ACC112 (cell line): Measurements from ENCODE around the gene CPXM1.
"Not testable (repeated sequence)": the region's sequence is repeated elsewhere in the genome, so short reads cannot be mapped to it uniquely, and the experiment has no call there.

Source experiments
- H2AFZ ChIP-seq: fragments of 200-600 bp; sonication (generic); one replicate; pipeline ENCODE4 v1.6.0; 2017; ENCODE audit warnings: antibody characterized with exemption, low read length; ENCODE audit not compliant: unreplicated experiment
- H3K27ac ChIP-seq: fragments of 200-600 bp; sonication (generic); 2 replicates; pipeline ENCODE4 v1.5.1; 2014; ENCODE audit warnings: low read depth, mild to moderate bottlenecking, antibody characterized with exemption, low read length, moderate library complexity
- H3K27me3 ChIP-seq: fragments of 200-600 bp; sonication (generic); 2 replicates; pipeline ENCODE4 v1.6.1; 2014; ENCODE audit warnings: mild to moderate bottlenecking, antibody characterized with exemption, low read length, moderate library complexity, mixed read lengths; ENCODE audit not compliant: insufficient read depth
- H3K36me3 ChIP-seq: fragments of 200-600 bp; sonication (generic); 2 replicates; pipeline ENCODE4 v1.6.1; 2016; ENCODE audit warnings: mild to moderate bottlenecking, antibody characterized with exemption, low read length, moderate library complexity, mixed read lengths; ENCODE audit not compliant: insufficient read depth
- H3K4me1 ChIP-seq: fragments of 200-600 bp; sonication (generic); one replicate; pipeline ENCODE4 v1.6.1; 2016; ENCODE audit warnings: low read length, mixed read lengths; ENCODE audit not compliant: insufficient read depth, unreplicated experiment, control insufficient read depth
- H3K4me3 ChIP-seq: fragments of 200-600 bp; sonication (generic); 2 replicates; pipeline ENCODE4 v1.5.1; 2014; ENCODE audit warnings: mild to moderate bottlenecking, low read depth, low read length
- H3K79me2 ChIP-seq: fragments of 200-600 bp; sonication (generic); one replicate; pipeline ENCODE4 v1.6.0; 2016; ENCODE audit warnings: low read length; ENCODE audit not compliant: control insufficient read depth, unreplicated experiment, insufficient read depth

CPXM1 gene

DNA sequence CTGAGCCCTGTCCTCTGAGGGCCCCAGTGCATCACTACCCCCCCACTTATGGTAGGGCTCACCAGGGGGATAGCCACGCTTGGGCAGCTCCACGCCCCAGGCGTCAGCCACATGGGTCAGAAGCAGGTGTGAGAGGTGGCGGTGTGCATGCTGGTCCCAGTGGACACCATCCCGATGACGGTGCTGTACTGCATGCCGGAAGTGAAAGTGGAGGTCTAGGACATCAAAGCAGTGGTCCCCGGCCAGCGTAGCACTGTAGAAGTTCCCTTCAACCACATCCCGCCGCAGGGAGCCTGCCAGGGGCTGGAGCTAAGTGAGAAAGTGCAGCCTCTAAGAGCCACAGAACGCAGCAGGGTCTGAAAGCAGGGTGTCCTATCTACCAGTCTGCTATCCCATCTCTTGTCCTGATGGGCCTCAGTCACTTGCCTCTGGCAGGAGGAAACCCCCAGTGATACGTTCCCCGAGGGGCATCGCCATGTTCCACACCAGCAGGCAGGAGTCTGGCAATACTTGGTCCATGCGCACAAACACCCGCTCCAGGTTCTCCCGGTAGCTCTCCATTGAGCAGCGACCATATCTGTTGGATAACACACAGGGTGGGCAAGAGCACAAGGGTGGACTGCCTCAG, 37.9 kb upstream of the CPXM1 start:
- no peak overlapping the region for H3K27ac ChIP-seq
- peaks cover 27% of the 10 kb centered on the region; the same call in 1 of the 2 replicates for H3K36me3 ChIP-seq
- H3K4me1 ChIP-seq, result peaks cover 8% of the 10 kb centered on the region
- H2AFZ ChIP-seq, result no peak overlapping the region
- no peak overlapping the region for H3K4me3 ChIP-seq
- peaks cover 29% of the 10 kb centered on the region for H3K79me2 ChIP-seq
- no peaks in the 10 kb centered on the region for H3K27me3 ChIP-seq

DNA sequence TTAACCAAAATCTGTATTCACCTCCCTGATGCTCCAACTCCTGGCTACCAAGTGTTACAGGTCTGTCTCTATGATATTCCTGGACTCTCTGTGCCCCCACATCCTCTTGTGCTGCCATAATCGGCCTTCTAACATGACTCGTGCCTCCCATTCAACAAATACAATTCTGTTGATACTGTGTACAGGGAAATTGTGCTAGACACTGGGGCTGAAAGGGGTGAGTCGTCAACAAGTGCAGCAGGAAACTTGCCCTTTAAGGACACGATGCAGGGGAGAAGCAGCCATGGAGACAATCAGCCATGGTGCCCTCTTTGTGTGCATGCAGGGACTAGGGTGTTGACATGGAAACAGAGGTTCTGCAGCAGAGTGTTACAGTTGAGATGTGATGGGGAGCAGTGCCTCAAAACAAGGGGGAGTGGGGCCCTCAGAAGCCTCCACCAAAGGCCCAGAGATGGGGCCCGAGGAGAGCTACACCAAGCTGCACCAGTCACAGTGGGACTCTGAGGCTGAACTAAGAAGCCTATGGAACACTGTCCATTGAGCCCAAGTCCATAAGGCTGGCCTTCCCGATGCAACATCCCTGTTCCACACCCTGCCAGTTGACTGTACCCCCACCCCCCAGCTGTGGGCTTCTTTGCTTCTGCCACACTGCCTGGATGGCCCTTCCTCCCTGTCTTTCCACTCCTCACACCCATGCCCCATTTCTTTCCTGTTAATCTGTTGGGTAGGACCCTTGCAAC, 37.0 kb upstream of the CPXM1 start:
- peaks cover 14% of the 10 kb centered on the region for H3K4me1 ChIP-seq
- no peak overlapping the region for H2AFZ ChIP-seq
- peaks cover 25% of the 10 kb centered on the region for H3K79me2 ChIP-seq
- H3K4me3 ChIP-seq, result no peak overlapping the region
- peaks cover 27% of the 10 kb centered on the region; the same call in 1 of the 2 replicates for H3K36me3 ChIP-seq
- no peaks in the 10 kb centered on the region for H3K27me3 ChIP-seq
- no peak overlapping the region for H3K27ac ChIP-seq

DNA sequence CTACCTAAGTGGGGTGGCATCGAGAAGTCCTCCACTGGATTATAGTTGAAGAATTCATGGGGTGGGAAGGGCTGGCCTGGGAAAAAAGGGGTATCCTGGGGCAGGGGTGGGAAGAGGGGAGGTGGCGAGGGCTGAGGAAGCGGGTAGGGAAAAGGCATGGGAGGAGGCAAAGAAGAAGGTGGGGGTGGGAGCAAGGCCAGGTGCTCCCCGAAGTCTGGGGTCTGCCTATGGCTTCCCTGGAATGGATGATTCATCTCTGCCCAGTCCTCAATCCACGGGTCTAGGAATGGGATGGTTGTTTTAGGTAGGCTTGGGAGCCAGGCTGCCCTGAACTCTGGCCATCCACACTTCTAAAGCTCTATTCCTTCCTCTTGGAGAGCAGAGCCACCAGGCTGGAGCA, 35.6 kb upstream of the CPXM1 start:
- no peak overlapping the region for H3K4me3 ChIP-seq
- H3K4me1 ChIP-seq, result peaks cover 21% of the 10 kb centered on the region
- no peak overlapping the region for H3K27ac ChIP-seq
- no peaks in the 10 kb centered on the region for H3K27me3 ChIP-seq
- H3K79me2 ChIP-seq, result peaks cover 13% of the 10 kb centered on the region
- peaks cover 27% of the 10 kb centered on the region; the same call in 1 of the 2 replicates for H3K36me3 ChIP-seq
- no peak overlapping the region for H2AFZ ChIP-seq

DNA sequence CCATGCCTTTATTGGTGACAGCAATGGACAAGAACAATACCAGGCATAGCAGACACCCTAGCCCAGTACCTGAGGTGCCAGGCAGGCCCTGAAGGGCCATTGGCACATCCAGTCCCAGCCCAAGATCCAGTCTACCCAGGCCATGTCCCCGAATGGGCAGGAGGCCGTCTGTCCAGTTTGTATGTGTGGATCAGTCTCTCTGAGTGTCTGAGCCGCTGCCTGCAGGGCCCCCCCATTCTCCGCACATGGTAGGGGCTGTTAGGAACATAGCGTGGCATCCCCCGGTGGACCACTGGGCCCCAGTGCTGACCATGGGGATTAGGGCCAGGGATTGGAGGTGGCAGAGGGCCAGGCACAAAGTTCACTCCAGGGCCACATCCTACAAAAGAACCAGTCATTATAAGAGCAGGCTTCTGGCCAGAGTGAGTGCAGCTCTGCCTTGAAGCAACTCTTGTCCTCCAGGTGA, 34.9 kb upstream of the CPXM1 start:
- no peak overlapping the region for H2AFZ ChIP-seq
- no peak overlapping the region for H3K27ac ChIP-seq
- H3K27me3 ChIP-seq, result no peaks in the 10 kb centered on the region
- H3K4me3 ChIP-seq, result no peak overlapping the region
- peaks cover 21% of the 10 kb centered on the region for H3K4me1 ChIP-seq
- peaks cover 27% of the 10 kb centered on the region; the same call in 1 of the 2 replicates for H3K36me3 ChIP-seq
- peaks cover 13% of the 10 kb centered on the region for H3K79me2 ChIP-seq

DNA sequence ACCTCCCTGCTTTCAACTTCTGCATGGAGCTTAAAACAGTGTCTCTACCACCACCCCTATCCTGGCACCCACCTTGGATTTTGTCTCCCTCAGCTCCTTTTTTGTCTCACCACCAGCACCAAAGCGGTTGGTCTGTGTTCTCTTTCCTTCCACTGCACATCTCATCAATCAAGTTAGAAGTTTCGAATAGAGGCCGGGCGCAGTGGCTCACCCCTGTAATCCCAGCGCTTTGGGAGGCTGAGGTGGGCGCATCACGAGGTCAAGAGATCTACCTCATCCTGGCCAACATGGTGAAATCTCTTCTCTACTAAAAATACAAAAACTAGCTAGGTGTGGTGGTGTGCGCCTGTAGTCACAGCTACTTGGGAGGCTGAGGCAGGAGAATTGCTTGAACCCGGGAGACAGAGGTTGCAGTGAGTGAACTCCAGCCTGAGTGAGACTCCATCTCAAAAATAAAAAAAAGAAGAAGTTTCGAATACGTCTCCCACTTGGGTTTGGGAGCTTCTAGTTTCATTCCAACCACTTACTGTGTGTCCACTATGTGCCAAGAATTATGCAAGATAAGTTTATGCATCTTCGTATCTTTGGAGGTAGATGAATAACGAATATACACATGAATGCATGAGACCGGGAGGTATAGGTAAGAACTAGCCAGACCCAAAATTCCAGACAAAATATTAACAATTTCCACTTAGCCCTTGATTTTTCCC, 34.1 kb upstream of the CPXM1 start:
- Histone ChIP-seq H3K36me3 (peaks cover 26% of the 10 kb centered on the region; the same call in 1 of the 2 replicates), H3K27ac (no peak overlapping the region), H3K4me1 (peaks cover 17% of the 10 kb centered on the region), H3K4me3 (no peak overlapping the region), H2AFZ (no peak overlapping the region), H3K27me3 (no peaks in the 10 kb centered on the region), H3K79me2 (peaks cover 6% of the 10 kb centered on the region)

DNA sequence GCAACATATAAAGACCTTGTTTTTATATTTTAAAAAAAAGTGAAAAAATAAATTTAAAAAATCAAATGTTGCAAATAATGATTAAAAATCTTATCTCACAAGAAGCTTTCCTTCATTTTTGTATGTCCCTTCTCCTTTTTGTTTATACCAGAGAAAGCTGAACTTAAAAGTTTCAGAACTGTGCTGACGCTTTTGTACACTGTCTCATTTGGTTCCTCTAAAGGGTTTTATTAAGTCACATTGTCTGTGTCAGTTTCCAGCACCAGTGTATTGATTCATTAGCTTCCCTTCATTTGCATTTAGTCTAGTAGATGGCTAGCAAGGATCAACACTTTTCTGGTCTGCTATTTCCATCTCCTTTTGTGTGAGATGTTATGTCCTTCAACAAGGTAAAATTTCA, 33.3 kb upstream of the CPXM1 start:
- peaks cover 6% of the 10 kb centered on the region; the same call in 1 of the 2 replicates for H3K27me3 ChIP-seq
- H3K27ac ChIP-seq, result no peak overlapping the region
- peaks cover 12% of the 10 kb centered on the region for H3K4me1 ChIP-seq
- no peak overlapping the region for H3K4me3 ChIP-seq
- no peaks in the 10 kb centered on the region for H3K79me2 ChIP-seq
- no peak overlapping the region for H2AFZ ChIP-seq
- peaks cover 21% of the 10 kb centered on the region; the same call in 1 of the 2 replicates for H3K36me3 ChIP-seq

DNA sequence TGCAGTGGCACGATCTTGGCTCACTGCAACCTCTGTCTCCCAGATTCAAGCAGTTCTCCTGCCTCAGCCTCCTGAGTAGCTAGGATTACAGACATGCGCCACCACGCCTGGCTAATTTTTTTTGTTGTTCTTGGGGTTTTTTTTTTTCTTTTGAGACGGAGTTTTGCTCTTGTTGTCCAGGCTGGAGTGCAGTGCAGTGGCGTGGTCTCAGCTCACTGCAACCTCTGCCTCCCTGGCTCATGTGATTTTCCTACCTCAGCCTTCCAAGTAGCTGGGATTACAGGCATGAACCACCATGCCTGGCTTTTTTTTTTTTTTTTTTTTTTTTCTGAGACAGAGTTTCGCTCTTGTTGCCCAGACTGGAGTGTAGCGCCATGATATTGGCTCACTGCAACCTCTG, 30.8 kb upstream of the CPXM1 start:
- Histone ChIP-seq H3K4me1 (peaks cover 12% of the 10 kb centered on the region), H3K27me3 (peaks cover 15% of the 10 kb centered on the region; the same call in 1 of the 2 replicates)
- H3K4me3 ChIP-seq, H3K79me2 ChIP-seq, H3K36me3 ChIP-seq, H3K27ac ChIP-seq, H2AFZ ChIP-seq: not testable (repeated sequence)

DNA sequence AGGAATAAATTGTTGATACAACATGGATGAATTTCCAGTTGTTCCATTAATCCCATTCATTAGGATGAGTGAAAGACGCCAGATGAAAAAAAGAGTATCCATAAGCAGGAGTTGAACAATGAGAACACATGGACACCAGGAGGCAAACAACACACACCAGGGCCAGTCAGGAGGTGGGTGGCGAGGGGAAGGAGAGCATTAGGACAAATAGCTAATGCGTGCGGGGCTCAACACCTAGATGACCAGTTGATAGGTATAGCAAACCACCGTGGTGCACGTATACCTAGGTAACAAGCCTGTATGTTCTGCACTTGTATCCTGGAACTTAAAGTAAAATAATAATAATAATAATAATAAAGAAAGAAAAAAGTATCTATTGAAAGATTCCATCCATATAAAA, 28.9 kb upstream of the CPXM1 start:
- no peaks in the 10 kb centered on the region for H3K79me2 ChIP-seq
- H3K27me3 ChIP-seq, result peaks cover 15% of the 10 kb centered on the region; the same call in 1 of the 2 replicates

DNA sequence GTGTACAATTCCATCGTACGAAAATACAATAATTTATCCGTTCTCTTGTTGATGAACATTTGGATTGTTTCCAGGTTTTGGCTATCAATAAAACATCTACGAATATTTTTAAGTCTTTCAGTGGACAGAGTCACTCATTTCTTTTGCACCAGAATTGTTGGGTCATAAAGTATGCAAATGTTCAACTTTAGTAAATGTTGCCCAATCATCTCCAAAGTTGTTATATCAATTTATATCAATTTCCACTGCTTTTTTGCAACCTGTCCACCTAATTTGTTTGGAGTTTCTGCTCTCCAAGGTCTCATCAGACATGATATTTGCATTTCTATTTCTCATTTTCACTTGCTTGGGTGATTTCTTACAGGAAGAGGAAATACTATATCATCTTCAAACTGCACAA, 26.2 kb upstream of the CPXM1 start:
- Histone ChIP-seq H3K36me3 (no peaks in the 10 kb centered on the region), H3K4me1 (peaks cover 5% of the 10 kb centered on the region), H2AFZ (no peak overlapping the region), H3K27ac (no peak overlapping the region), H3K79me2 (no peaks in the 10 kb centered on the region), H3K4me3 (no peak overlapping the region), H3K27me3 (peaks cover 15% of the 10 kb centered on the region; the same call in 1 of the 2 replicates)

More for the DNA sequence above, 28.9 kb upstream of the CPXM1 start:
- peaks cover 12% of the 10 kb centered on the region for H3K4me1 ChIP-seq
- no peak overlapping the region for H2AFZ ChIP-seq
- no peak overlapping the region for H3K27ac ChIP-seq
- no peaks in the 10 kb centered on the region for H3K36me3 ChIP-seq
- no peak overlapping the region for H3K4me3 ChIP-seq

DNA sequence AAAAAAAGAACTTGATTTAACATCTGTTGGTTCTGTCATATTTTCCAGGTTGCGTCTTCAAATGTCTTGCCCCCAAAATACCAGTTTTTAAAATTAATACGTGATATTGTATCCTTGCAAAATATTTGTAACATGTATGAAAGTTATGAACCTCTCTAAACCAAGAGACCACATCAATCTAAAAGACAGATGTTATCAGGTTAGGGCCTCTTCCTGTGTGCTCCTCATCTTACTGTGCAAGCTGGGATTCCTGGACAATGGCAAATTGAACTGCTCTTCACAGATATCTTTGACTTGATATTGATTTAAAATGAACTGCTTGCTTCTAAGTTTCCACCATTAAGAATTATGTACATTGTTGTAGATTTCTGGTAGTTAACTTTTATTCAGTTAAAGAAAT, 25.3 kb upstream of the CPXM1 start:
- Histone ChIP-seq H3K4me3 (no peak overlapping the region), H3K27me3 (peaks cover 15% of the 10 kb centered on the region; the same call in 1 of the 2 replicates), H3K36me3 (no peaks in the 10 kb centered on the region), H3K27ac (no peak overlapping the region), H3K79me2 (no peaks in the 10 kb centered on the region), H3K4me1 (peaks cover 4% of the 10 kb centered on the region), H2AFZ (no peak overlapping the region)
